ENCODE data around the gene AGMO.

DNA sequence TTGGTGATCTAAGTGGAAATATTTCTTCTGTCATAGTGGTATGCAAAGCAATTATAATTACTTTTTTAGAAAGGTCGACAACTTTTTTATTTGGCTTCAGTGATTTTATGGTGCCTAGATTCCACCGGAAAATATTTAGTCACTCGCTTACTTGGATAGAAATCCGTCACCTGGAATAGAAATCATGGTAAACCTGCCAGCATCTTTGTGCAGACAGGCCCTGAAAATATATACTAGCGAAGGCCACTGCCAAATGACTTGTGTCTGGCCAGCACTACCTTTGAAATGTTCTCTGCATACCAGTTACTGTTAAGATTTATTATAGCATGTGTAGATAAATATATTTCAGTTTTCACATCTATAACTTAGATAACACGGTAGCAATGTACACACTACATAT, 226.4 kb downstream of the AGMO start:
- TF ChIP-seq CTCF (IDR thresholded peaks at IDR 0.05) (no peak), POLR2A (IDR thresholded peaks at IDR 0.05) (no peak), POLR2AphosphoS5 (IDR thresholded peaks at IDR 0.05) (no peak)

All from prostate gland (tissue), 2 donors.